Transverse colon (tissue), 4 donors: ENCODE data around the gene ETV4.

ENCODE experiments used
- POLR2A ChIP-seq: fragments of 450-650 bp; IDR thresholded peaks from one replicate; pipeline ENCODE4 v1.6.1; 2016; ENCODE audit warnings: antibody characterized with exemption, mild to moderate bottlenecking, moderate library complexity
- POLR2AphosphoS5 ChIP-seq, 3 donors: sonication (generic); formaldehyde crosslinking; IDR thresholded peaks; one replicate each; pipeline ENCODE4 v1.6.1; 2016; ENCODE audit warnings: antibody characterized with exemption in 3 of 3
- TF ChIP-seq, protein P1 (sequence below), 5 experiments: fragments of 200-600 bp in 3 of 5; fragments of 450-650 bp in 2 of 5; sonication (generic) in 3 of 5; IDR thresholded peaks; 1 replicate in 2 of 5; 2 replicates in 3 of 5; pipeline ENCODE4 v1.5.1; 2016 to 2017; ENCODE audit warnings: antibody characterized with exemption in 5 of 5, inconsistent platforms in 3 of 5, mild to moderate bottlenecking in 2 of 5, moderate library complexity in 1 of 5

DNA sequence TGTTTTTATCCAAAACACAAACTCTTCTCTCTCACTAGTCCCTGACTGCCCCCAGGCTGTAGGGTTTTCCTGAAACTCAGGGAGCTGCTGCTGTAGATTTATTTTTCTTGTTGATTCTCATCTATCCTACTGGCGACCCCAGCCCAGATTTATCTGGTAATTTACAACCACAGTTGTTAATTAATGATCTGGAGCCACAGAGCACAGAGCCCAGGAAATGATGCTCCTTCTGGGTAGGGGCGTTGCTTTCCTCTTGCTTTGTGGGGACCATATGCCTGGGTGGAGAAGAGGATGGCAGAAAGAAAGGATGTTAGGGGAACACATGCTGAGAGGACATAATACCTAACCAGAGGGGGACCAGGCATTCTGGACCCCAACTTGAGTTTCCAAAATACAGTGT is 7.4 kb upstream of the ETV4 start:
- TF ChIP-seq POLR2AphosphoS5 (IDR thresholded peaks at IDR 0.05) = no peak
- TF ChIP-seq POLR2A = no peak
- TF ChIP-seq, protein P1, sequence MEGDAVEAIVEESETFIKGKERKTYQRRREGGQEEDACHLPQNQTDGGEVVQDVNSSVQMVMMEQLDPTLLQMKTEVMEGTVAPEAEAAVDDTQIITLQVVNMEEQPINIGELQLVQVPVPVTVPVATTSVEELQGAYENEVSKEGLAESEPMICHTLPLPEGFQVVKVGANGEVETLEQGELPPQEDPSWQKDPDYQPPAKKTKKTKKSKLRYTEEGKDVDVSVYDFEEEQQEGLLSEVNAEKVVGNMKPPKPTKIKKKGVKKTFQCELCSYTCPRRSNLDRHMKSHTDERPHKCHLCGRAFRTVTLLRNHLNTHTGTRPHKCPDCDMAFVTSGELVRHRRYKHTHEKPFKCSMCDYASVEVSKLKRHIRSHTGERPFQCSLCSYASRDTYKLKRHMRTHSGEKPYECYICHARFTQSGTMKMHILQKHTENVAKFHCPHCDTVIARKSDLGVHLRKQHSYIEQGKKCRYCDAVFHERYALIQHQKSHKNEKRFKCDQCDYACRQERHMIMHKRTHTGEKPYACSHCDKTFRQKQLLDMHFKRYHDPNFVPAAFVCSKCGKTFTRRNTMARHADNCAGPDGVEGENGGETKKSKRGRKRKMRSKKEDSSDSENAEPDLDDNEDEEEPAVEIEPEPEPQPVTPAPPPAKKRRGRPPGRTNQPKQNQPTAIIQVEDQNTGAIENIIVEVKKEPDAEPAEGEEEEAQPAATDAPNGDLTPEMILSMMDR (IDR thresholded peaks at IDR 0.05) = no peak
